Measurements from ENCODE around the gene EHF.

DNA sequence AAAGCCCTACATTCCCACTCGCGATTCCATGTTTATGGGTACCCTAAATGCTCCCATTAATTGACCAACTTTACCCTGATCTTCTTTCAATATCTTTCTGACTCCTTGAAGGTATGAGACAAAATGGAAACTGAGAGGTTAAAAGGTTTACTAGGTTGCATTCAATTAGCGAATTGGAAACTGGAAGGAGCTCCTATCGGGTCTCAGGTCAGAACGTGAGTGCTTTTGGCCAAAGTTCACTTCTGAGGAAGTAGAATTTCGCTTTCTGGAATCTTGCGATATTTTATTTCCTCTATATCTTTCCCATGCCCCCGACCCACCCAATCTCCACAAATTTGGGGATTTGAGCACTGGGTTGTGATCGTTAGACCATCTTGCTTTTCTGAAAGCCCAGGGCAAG is 2.6 kb downstream of the EHF start:
- TF ChIP-seq, protein P1, sequence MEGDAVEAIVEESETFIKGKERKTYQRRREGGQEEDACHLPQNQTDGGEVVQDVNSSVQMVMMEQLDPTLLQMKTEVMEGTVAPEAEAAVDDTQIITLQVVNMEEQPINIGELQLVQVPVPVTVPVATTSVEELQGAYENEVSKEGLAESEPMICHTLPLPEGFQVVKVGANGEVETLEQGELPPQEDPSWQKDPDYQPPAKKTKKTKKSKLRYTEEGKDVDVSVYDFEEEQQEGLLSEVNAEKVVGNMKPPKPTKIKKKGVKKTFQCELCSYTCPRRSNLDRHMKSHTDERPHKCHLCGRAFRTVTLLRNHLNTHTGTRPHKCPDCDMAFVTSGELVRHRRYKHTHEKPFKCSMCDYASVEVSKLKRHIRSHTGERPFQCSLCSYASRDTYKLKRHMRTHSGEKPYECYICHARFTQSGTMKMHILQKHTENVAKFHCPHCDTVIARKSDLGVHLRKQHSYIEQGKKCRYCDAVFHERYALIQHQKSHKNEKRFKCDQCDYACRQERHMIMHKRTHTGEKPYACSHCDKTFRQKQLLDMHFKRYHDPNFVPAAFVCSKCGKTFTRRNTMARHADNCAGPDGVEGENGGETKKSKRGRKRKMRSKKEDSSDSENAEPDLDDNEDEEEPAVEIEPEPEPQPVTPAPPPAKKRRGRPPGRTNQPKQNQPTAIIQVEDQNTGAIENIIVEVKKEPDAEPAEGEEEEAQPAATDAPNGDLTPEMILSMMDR (IDR thresholded peaks at IDR 0.05 in 4 of 5, conservative IDR thresholded peaks at IDR 0.05 in 1 of 5): no peak
- no peak for TF ChIP-seq POLR2A (IDR thresholded peaks at IDR 0.05)
